ENCODE results near the gene SAT2.

GRCh38 chr17:7676533-7676932 lies 48.9 kb upstream of the SAT2 start:
- TF ChIP-seq, protein P1, sequence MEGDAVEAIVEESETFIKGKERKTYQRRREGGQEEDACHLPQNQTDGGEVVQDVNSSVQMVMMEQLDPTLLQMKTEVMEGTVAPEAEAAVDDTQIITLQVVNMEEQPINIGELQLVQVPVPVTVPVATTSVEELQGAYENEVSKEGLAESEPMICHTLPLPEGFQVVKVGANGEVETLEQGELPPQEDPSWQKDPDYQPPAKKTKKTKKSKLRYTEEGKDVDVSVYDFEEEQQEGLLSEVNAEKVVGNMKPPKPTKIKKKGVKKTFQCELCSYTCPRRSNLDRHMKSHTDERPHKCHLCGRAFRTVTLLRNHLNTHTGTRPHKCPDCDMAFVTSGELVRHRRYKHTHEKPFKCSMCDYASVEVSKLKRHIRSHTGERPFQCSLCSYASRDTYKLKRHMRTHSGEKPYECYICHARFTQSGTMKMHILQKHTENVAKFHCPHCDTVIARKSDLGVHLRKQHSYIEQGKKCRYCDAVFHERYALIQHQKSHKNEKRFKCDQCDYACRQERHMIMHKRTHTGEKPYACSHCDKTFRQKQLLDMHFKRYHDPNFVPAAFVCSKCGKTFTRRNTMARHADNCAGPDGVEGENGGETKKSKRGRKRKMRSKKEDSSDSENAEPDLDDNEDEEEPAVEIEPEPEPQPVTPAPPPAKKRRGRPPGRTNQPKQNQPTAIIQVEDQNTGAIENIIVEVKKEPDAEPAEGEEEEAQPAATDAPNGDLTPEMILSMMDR (IDR thresholded peaks at IDR 0.05), result no peak
- no peak for TF ChIP-seq POLR2A (IDR thresholded peaks at IDR 0.05)
